Endothelial cell (in vitro differentiated cells): Measurements from ENCODE around the gene CUX1. TPM values are rescaled to one million over a fixed set of nuclear protein-coding genes. Genes with fewer than 3 reads are reported as not detected.

Experiments
- DNase-seq: peaks from one replicate; pipeline ENCODE4 v3.0.0; 2021; ENCODE audit warnings: low spot score
- H3K27ac Mint-ChIP-seq: one replicate; pipeline ENCODE4 v1.8.0; 2021; ENCODE audit warnings: mixed read lengths, inconsistent platforms; ENCODE audit not compliant: unreplicated experiment
- H3K27me3 Mint-ChIP-seq: one replicate; pipeline ENCODE4 v1.8.0; 2021; ENCODE audit warnings: mild to moderate bottlenecking, moderate library complexity, mixed read lengths, inconsistent platforms; ENCODE audit not compliant: unreplicated experiment
- H3K36me3 Mint-ChIP-seq: one replicate; pipeline ENCODE4 v1.8.0; 2021; ENCODE audit warnings: mild to moderate bottlenecking, low read depth, mixed read lengths, inconsistent platforms; ENCODE audit not compliant: unreplicated experiment
- H3K4me1 Mint-ChIP-seq: one replicate; pipeline ENCODE4 v1.8.0; 2021; ENCODE audit warnings: mild to moderate bottlenecking, mixed read lengths, inconsistent platforms; ENCODE audit not compliant: unreplicated experiment
- H3K4me3 Mint-ChIP-seq: one replicate; pipeline ENCODE4 v1.8.0; 2021; ENCODE audit warnings: mild to moderate bottlenecking, mixed read lengths, inconsistent platforms; ENCODE audit not compliant: unreplicated experiment
- H3K9me3 Mint-ChIP-seq: one replicate; pipeline ENCODE4 v1.8.0; 2021; ENCODE audit warnings: mixed read lengths, inconsistent platforms; ENCODE audit not compliant: unreplicated experiment
- total RNA-seq: library from RNA; stranded (reverse); fragmentation: NEBNext Ultra II Directional; extraction: Animal tissue kit (Norgen Biotek cat#: 25700); gene quantifications from one replicate; pipeline ENCODE4 v1.2.1, GENCODE V29; 2021; ENCODE audit not compliant: unreplicated experiment
- TF ChIP-seq, protein P1 (sequence below): fragments of 200-600 bp; sonication (generic); IDR thresholded peaks from one replicate; pipeline ENCODE4 v1.5.0; 2021; ENCODE audit warnings: antibody characterized with exemption; ENCODE audit not compliant: unreplicated experiment

Gene CUX1
- total RNA-seq, 1 donor from 2014 or later, result 43.7 TPM

GRCh38 chr7:102075553-102076135, 258.2 kb downstream of the CUX1 start:
- no peak for DNase-seq
- peaks cover 14% of the 10 kb centered on the region for H3K36me3 Mint-ChIP-seq
- H3K4me3 Mint-ChIP-seq, result no peak overlapping the region
- H3K4me1 Mint-ChIP-seq, result peaks cover 25% of the 10 kb centered on the region
- no peak overlapping the region for H3K27ac Mint-ChIP-seq
- no peaks in the 10 kb centered on the region for H3K27me3 Mint-ChIP-seq
- TF ChIP-seq, protein P1, sequence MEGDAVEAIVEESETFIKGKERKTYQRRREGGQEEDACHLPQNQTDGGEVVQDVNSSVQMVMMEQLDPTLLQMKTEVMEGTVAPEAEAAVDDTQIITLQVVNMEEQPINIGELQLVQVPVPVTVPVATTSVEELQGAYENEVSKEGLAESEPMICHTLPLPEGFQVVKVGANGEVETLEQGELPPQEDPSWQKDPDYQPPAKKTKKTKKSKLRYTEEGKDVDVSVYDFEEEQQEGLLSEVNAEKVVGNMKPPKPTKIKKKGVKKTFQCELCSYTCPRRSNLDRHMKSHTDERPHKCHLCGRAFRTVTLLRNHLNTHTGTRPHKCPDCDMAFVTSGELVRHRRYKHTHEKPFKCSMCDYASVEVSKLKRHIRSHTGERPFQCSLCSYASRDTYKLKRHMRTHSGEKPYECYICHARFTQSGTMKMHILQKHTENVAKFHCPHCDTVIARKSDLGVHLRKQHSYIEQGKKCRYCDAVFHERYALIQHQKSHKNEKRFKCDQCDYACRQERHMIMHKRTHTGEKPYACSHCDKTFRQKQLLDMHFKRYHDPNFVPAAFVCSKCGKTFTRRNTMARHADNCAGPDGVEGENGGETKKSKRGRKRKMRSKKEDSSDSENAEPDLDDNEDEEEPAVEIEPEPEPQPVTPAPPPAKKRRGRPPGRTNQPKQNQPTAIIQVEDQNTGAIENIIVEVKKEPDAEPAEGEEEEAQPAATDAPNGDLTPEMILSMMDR, result no peak
- no peaks in the 10 kb centered on the region for H3K9me3 Mint-ChIP-seq

DNA sequence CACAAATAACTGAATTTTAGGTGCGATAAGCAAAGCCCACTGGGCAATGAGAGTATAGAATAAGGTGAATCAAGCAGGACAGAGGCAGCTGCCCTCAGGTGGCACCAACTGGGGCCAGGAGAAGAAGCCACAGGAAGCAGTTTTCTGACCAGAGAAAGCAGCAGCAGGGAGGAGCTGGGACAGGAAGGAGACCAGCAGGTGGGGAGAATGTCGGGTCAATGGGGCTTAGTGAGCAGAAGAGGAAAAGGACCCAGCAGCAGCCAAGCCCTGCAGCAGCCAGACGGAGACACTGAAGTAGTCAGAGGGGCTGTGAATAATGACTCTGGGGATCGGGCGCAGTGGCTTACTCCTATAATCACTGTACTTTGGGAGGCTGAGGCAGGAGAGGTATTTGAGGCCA, 259.7 kb downstream of the CUX1 start:
- Mint-ChIP-seq H3K36me3 (peaks cover 20% of the 10 kb centered on the region), H3K27ac (no peak overlapping the region)
- DNase-seq, result no peak

DNA sequence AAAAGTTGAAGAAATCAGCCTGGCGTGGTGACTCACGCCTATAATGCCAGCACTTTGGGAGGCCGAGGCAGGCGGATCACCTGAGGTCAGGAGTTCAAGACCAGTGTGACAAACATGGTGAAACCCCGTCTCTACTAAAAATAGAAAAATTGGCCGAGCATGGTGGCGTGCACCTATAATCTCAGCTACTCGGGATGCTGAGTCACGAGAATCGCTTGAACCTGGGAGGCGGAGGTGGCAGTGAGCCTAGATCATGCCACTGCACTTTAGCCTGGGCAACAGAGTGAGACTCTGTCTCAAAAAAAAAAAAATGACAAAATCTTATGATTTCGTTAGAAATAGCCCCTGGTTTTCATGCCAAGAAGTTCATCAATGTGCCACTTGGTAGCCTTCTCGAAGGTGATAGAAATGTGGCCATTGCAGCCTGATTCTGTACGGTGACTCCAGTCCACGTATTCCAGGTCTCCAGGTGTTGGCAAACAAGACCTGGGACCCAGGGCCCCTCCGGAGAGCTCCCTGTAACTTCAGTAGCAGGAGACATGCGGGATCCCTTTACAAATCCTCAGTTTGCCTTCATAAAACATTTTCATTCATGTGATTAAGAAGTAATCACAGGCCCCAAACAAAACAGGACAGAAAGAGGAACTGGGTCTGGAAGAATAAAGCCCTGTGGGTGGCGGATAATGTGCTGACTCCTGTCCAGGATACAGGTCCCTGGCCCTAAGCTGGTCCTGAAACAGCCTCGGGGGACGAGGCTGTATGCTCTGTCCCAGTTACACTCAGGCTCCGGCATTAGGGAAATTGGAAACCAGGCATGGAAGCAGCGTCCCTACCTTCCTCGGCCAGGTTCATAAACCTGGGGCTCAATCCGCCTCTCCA, 262.0 kb downstream of the CUX1 start:
- DNase-seq, result no peak
- Mint-ChIP-seq H3K27ac (no peak overlapping the region), H3K27me3 (peaks cover 5% of the 10 kb centered on the region), H3K4me1 (peaks cover 34% of the 10 kb centered on the region), H3K9me3 (no peaks in the 10 kb centered on the region), H3K4me3 (no peak overlapping the region), H3K36me3 (peaks cover 30% of the 10 kb centered on the region)
- TF ChIP-seq, protein P1, result no peak

More for the DNA sequence above, 259.7 kb downstream of the CUX1 start:
- Mint-ChIP-seq H3K27me3 (peaks cover 3% of the 10 kb centered on the region), H3K4me1 (peaks cover 34% of the 10 kb centered on the region), H3K4me3 (no peak overlapping the region), H3K9me3 (no peaks in the 10 kb centered on the region)
- TF ChIP-seq, protein P1, result no peak

DNA sequence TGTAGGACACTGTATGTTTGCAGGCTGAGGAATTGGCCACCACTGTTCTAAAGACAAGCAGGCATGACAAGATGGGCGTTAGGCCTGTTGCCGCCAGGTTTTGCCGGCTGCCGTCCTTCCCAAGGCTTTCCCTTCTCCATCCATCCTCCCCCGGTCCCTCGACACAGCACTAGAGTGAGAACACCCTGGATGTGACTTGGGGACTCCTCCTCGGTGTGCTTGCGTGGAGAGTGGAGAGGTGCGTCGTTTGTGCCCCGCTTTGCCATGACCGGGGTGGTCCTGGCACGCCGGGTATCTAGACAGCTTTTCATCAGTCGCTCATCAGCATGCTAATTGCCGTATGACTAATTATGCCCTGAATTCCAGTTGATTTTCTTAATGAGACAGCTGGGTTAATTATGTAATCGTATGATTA, 262.6 kb downstream of the CUX1 start:
- no peaks in the 10 kb centered on the region for H3K9me3 Mint-ChIP-seq
- peaks cover 30% of the 10 kb centered on the region for H3K36me3 Mint-ChIP-seq
- H3K27ac Mint-ChIP-seq, result no peak overlapping the region
- DNase-seq, result no peak
- peaks cover 5% of the 10 kb centered on the region for H3K27me3 Mint-ChIP-seq
- TF ChIP-seq, protein P1, result no peak
- no peak overlapping the region for H3K4me3 Mint-ChIP-seq
- H3K4me1 Mint-ChIP-seq, result peaks cover 34% of the 10 kb centered on the region
